K562 (cell line): Measurements from ENCODE around the gene FGR. TPM values are rescaled to one million over a fixed set of nuclear protein-coding genes. Genes with fewer than 3 reads are reported as not detected.

Experiments
- AFF1 ChIP-seq, 2 experiments: fragments of 450-650 bp; IDR thresholded peaks; 2 replicates each; pipeline ENCODE4 v1.6.1; 2018; ENCODE audit warnings: mild to moderate bottlenecking in 2 of 2, low read depth in 1 of 2; ENCODE audit not compliant: partially characterized antibody in 2 of 2
- ARID2 ChIP-seq: fragments of 450-650 bp; IDR thresholded peaks from 2 replicates; pipeline ENCODE4 v1.6.1; 2017; ENCODE audit warnings: antibody characterized with exemption, mild to moderate bottlenecking
- CUX1 ChIP-seq: fragments of 200-800 bp; sonication (Bioruptor generic); IDR thresholded peaks from 2 replicates; pipeline ENCODE4 v1.6.1; 2016; ENCODE audit warnings: missing genetic modification characterization, missing compliant biosample characterization
- ELF4 ChIP-seq: fragments of 450-650 bp; formaldehyde crosslinking; IDR thresholded peaks from 2 replicates; pipeline ENCODE4 v1.4.0; 2022; ENCODE audit warnings: missing genetic modification characterization
- ETS1 ChIP-seq: conservative IDR thresholded peaks from 2 replicates; pipeline ENCODE4 v1.6.1; 2011; ENCODE audit warnings: low read depth, mild to moderate bottlenecking, low read length; ENCODE audit not compliant: control insufficient read depth
- GMEB1 ChIP-seq: fragments of 250-450 bp; sonication (Bioruptor Pico); IDR thresholded peaks from 2 replicates; pipeline ENCODE4 v1.4.0; 2020; ENCODE audit warnings: mild to moderate bottlenecking
- MAFF ChIP-seq: IDR thresholded peaks from 2 replicates; pipeline ENCODE4 v1.6.1; 2012; ENCODE audit warnings: low read length, improper control_type of control experiment
- MTA3 ChIP-seq: fragments of 450-650 bp; formaldehyde crosslinking; IDR thresholded peaks from 2 replicates; pipeline ENCODE4 v1.6.1; 2017; ENCODE audit warnings: mild to moderate bottlenecking, borderline replicate concordance
- NFIX ChIP-seq: fragments of 250-450 bp; sonication (Bioruptor Pico); IDR thresholded peaks from 2 replicates; pipeline ENCODE4 v1.4.0; 2020; ENCODE audit warnings: low read depth, mild to moderate bottlenecking, moderate library complexity
- XRCC5 ChIP-seq: fragments of 200-400 bp; formaldehyde crosslinking; IDR thresholded peaks from 2 replicates; pipeline ENCODE4 v1.6.1; 2017; ENCODE audit warnings: low read depth, mild to moderate bottlenecking, low read length
- ZBTB49 ChIP-seq: sonication (generic); formaldehyde crosslinking; IDR thresholded peaks from 2 replicates; pipeline ENCODE4 v1.8.0; 2022; ENCODE audit warnings: missing genetic modification reagents, mild to moderate bottlenecking, borderline replicate concordance
- polyA plus RNA-seq, 8 experiments: library from polyadenylated mRNA; depleted of rRNA in 4 of 8; stranded (reverse) in 5 of 8; unstranded in 3 of 8; fragments of >200 nt; fragmentation: Nextera tagmentation in 2 of 8; fragmentation: Illumina TruSeq in 1 of 8; extraction: Ambion mirVana in 2 of 8; extraction: Trizol in 1 of 8; gene quantifications; 2 replicates each; pipeline versions ENCODE4 v1.2.1 to v1.2.3, GENCODE V29; 2011 to 2014; ENCODE audit warnings: inconsistent platforms in 1 of 8, missing spikeins in 1 of 8
- total RNA-seq, 7 experiments: library from RNA; depleted of rRNA in 6 of 7; stranded (reverse); fragments of >200 nt in 6 of 7; fragmentation: Illumina TruSeq in 2 of 7; extraction: Trizol in 2 of 7; gene quantifications; 2 replicates each; pipeline versions ENCODE4 v1.2.1 to v1.2.3, GENCODE V29; 2011 to 2021; ENCODE audit warnings: low replicate concordance in 1 of 7

The FGR gene
- total and polyA plus RNA-seq, 9 of the 15 experiments (the other 6 are each of a cell fraction or from before 2014, with no cell fraction given), result 0.04 to 0.11 TPM; not detected in 7

- TF ChIP-seq ELF4 (CRISPR knock-in tag), result no peak
- no peak for TF ChIP-seq ETS1
- no peak for TF ChIP-seq NFIX
- 0 out of 2 replicates have a peak, but pooled peaks have one; percentile 11 for TF ChIP-seq MTA3
- no peak for TF ChIP-seq CUX1
- no peak for TF ChIP-seq GMEB1 (CRISPR knock-in tag)
- no peak for TF ChIP-seq MAFF
- no peak for TF ChIP-seq AFF1 (IDR thresholded peaks at IDR 0.05; ENCODE audit: low read depth in 1 of 2, partially characterized antibody in 2 of 2)
- no peak for TF ChIP-seq ZBTB49 (CRISPR knock-in tag)
- 0 out of 2 replicates have a peak, but pooled peaks have one; percentile 33 for TF ChIP-seq XRCC5
- TF ChIP-seq ARID2, result peak; percentile 90
These were observed 27.9 kb upstream of the FGR start (continued) for GRCh38 chr1:27662707-27663393.
